GM19467 (cell line): ENCODE measurements around the gene RHOBTB1.

Experiments
- ATAC-seq: cut with Tn5 transposase; IDR thresholded peaks from one replicate; pipeline ENCODE4 v1.9.1; 2021; ENCODE audit warnings: mild to moderate bottlenecking, moderate library complexity; ENCODE audit not compliant: unreplicated experiment

The RHOBTB1 gene

GRCh38 chr10:60964257-60965235 is 20.6 kb upstream of the RHOBTB1 start:
- ATAC-seq, result peak; percentile 76

DNA sequence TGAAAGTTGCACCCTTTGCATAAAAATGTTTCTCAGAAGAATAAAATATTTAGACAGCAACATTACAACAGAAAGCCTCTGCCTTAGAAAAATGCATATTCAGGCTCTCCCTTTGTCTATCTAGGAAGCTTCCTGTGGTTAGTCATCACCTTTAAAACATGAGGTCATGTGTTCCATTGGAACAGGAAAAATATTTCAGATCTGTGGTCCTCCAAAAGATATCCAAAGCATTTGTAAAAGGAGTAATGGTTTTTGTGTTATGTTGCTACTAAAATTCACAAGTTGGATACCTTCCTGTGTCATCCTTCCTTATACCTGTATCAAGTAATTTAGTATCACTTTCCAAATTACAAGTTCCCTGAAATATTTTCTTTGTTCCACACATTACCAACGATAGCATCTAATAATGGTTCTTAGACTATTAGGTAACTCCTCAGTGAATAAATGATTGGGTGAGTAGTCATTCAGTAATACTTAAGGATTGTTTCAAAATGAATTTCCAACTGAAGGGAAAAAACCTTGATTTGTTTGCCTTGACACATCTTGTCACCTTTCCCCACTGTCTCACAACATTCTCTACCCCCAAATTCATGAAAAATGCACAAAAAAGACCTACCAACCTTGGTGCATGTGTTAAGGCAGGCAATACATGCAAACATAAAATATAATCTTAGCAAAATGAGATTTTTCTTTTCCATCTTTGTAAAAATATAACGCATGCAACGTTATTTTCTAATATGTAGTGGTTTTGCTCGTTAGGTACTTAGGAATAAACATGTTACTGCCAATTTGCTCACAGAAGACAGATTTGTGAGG is 19.7 kb upstream of the RHOBTB1 start:
- ATAC-seq, result no peak

GRCh38 chr10:60962946-60963345 is 19.0 kb upstream of the RHOBTB1 start:
- ATAC-seq, result no peak

DNA sequence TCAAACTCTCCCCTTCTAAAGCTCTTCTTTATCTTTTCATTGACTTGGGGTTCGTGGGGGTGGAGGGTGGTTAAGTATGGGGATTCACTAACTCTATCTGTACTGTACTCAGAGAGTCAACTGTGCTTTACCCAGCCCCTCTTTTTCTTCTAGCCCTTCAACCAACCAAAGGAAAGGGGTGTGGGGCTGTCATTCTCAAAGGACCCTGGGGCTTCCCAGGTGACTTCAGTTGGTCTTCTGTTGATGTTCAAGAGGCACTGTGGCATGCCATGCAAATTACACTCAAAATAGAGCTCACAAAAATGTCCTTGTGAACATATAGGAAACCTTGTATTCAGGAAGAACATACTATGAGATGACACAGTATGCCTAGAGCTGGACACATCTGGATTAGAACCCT is 16.9 kb upstream of the RHOBTB1 start:
- no peak for ATAC-seq

- no peak for ATAC-seq
Observed at GRCh38 chr10:60960031-60960430, 16.0 kb upstream of the RHOBTB1 start.

- ATAC-seq, result no peak
Observed at GRCh38 chr10:60958892-60959601, 15.1 kb upstream of the RHOBTB1 start.

DNA sequence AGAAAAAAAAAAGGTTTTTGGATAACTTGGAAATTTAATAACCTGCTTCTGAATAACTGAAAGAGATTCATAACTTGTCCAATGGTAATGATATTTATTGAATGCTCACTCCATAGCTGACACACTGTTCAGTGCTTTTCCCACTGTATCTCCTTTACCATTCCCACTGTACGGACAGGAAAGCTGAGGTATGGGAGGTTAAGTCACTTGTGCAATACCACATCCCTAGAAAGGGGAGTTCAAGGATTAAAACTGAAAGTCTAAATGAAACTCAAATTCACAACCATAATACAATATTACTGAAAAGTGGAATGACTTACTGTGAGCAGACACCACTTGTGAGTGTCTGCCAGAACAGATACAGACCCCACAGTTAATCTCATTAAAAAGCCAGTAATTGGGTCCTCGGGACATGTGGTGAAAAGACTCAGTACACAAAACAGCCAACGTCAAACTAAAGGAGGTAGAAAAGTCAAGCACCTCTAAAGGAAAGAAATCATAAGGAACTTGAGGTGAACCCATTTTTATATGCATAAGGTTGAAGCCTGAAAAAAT is 13.8 kb upstream of the RHOBTB1 start:
- ATAC-seq, result no peak

DNA sequence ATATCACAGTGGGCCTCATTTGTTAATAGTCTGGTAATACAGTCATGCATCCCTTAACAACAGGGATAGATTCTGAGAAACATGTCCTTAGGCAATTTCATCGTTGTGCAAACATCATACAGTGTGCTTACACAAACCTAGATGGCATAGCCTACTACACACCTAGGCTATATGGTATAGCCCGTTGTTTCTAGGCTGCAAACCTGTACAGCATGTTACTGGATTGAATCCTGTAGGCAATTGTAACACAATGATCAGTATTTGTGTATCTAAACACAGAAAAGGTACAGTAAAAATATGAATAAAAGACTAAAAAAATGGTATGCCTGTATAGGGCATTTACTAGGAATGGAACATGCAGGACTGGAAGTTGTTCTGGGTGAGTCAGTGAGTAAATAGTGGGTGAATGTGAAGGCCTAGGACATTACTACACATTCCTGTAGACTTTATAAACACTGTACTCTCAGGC is 12.0 kb upstream of the RHOBTB1 start:
- no peak for ATAC-seq

DNA sequence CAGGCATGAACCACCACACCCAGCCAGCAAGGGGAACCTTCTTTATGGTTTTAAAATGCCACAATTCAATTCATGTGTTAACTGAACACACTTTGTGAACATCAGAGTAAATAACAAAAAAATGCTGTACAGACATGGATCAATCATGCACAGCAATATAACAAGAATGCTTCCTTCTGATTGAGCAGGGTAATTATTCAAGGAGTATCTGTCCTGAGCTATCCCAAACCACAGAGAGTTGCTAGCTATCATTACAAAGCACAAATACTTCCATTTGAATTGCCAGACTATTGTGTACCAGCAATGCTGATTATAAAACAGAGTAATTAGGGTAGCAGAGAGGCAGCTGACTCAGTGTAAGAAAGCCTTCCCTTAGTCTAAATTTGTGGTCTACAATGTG is 11.3 kb upstream of the RHOBTB1 start:
- no peak for ATAC-seq

- no peak for ATAC-seq
Observed at GRCh38 chr10:60954035-60954434, 10.1 kb upstream of the RHOBTB1 start.

DNA sequence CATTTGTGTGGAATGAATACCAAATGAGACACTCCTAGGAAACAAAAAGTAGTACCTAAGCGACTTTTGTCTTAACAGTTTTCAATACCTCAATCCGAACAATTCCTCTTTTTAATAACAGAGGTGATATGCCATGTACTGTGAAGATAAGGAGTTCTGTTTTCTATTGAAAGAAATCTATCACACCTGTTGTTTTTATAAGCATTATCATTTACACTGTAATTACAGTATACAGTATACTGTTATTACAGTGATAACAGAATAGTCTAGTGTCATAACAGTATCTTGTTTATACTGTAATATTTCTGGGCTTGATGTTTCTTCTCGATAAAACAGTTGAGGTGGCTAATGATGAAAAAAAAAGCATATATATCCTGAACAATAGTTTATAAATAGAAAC is 9.4 kb upstream of the RHOBTB1 start:
- no peak for ATAC-seq

DNA sequence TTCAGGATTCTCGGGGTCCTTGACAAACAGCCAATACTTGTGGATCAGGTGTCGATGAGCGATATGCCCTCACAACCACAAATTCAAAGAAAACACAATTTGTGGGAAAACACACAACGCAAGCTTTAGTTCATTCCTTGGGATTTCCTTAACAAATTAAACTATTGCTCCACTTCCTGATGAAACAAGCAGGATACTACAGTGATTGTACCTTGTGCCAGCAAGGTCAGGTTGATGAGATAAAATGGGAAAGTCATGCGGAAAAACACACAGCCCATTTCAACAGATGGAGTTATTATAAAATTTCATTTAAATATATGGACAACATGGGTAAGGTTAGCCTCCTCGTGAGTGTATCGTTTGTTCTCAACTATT is 8.8 kb upstream of the RHOBTB1 start:
- ATAC-seq, result no peak

GRCh38 chr10:60952067-60952845 is 8.3 kb upstream of the RHOBTB1 start:
- no peak for ATAC-seq

GRCh38 chr10:60951272-60951724 is 7.3 kb upstream of the RHOBTB1 start:
- ATAC-seq, result no peak

DNA sequence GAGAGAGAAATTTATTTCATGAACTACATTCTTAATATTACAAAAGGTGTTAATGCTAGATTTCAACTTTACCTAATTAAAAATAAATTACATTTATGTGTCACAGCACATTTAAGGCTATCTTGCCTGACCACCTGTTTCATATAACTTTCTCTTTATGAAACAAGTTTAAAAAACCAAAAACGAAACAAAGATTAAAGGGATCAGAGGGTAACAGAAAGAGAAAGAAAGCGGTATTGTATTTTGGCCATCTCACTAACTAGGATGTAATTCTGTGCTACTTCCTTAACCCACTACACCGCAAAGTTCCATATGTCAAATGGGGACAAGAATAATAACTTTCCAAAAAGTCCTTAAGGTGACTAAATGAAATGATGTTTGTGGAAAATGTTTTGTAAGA is 6.3 kb upstream of the RHOBTB1 start:
- ATAC-seq, result peak; percentile 68

GRCh38 chr10:60948851-60949250 is 4.9 kb upstream of the RHOBTB1 start:
- ATAC-seq, result no peak

DNA sequence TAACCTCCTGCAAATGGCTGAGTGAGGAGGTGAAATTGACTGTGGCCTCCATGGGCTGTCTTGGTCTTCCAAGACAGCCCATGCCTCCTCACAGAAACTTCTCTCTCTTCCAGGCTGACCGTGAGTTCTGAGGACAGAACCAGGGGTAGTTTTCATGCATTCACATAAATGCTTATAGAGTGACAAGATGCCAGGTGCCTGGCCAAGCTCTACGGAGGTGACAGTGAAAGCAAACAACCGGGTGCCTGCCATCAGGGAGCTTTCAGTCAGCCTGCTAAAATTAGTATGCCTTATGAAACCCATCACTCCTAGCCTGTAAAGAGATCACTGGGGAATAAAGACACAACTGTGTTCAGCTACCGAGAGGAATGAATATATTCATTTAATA is 919 bp upstream of the RHOBTB1 start:
- no peak for ATAC-seq

DNA sequence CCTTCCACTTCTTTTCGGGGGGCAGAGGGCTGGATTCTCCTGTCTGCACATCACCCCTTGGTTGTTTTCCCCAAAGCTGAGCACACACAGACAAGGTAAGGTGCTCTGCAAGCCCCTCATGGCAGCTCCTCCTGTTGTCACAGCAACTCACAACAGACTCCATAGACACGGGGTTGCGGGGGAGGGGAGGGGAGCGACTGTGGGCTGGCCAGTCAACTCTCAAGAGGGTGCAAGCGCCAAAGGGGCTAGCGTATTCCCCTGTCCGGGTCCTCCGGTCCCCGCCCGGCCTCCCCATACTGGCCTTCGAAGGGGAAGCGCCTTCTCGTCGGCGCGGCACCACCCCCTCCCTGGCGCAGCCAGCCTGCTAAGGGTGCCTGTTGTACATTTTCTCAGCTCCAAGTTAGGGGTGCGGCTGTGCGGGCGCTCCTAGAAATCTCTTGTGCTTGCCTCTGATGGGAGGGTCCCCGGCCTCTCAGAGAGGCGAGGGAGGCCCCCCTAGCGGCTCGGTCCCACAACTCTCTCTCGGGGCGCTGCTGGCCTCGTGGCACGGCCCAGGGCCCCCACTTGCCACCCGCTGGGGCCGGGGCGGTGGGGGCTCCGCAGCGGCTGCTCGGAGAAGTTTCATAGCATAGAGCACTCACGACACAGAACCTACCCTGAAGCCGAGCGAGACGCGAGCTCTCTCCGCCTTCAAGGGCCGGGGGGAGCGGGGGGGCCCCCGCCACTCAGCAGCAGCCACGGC is 498 bp downstream of the RHOBTB1 start:
- ATAC-seq, result no peak

DNA sequence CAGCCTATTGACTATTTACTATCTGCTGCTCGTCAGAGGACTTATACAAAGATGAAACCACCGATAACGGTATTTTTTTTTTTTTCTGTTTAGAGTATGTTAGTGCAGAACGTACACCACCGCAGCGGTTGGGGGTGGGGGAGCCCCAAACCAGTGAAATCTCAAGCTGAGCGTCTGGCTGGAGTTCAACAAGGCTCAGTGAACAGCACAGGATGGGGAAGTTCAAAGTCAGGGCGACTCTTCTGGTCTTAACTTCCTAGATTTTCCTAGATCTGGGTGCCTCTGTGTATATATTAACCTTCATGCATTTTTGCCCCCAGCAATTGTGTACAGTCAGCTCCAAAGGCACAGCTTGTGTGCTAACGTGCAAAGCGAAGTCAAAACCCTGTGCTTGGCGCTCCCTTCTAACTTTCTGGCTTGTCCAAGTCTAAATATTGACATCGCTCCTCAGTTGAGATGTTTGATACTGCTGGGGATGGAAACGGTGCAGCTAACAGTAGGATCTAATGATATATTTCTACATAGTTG is 1.1 kb downstream of the RHOBTB1 start:
- ATAC-seq, result no peak
